Ovary (tissue), 3 donors: Measurements from ENCODE around the gene PRODH.

Experiments
- CTCF ChIP-seq, 3 donors: fragments of 450-650 bp in 2 of 3; fragments of 200-600 bp in 1 of 3; IDR thresholded peaks; one replicate each; pipeline versions ENCODE4 v1.5.1 to v1.8.0; 2016 to 2022; ENCODE audit warnings: antibody characterized with exemption in 3 of 3, mild to moderate bottlenecking in 1 of 3
- EP300 ChIP-seq: sonication (generic); formaldehyde crosslinking; IDR thresholded peaks from one replicate; pipeline ENCODE4 v1.6.1; 2017; ENCODE audit warnings: antibody characterized with exemption
- POLR2A ChIP-seq: fragments of 450-650 bp; IDR thresholded peaks from one replicate; pipeline ENCODE4 v1.6.1; 2017; ENCODE audit warnings: antibody characterized with exemption, mild to moderate bottlenecking, moderate library complexity
- donor health status: DM: no; HTN: no; CAD: no.

DNA sequence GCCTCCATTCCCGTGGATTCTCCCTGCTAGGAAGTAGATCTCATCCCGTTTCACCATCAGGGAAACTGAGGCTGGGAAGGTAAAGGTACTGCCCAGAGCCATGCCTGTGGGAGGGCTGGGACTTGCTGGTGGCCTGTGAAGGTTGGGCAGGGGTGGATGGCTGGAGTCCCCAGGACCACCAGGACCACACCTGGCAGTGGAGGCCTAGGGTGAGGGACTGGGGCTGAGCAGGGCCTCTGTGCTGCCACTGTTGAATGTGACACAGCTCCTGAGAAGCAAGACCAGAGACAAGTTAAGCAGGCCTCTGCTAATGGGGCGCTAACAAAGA lies 26.2 kb upstream of the PRODH start:
- TF ChIP-seq CTCF (IDR thresholded peaks at IDR 0.05) (no peak), EP300 (no peak), POLR2A (no peak)
